ENCODE results near the gene MAGI1. TPM values are rescaled to one million over a fixed set of nuclear protein-coding genes. Genes with fewer than 3 reads are reported as not detected.
A peak's percentile ranks its signal among the peaks of the same experiment; 100 is the strongest.

MAGI1 gene
- total RNA-seq, 2 donors from 2014 or later = 38.6 to 45.1 TPM

DNA sequence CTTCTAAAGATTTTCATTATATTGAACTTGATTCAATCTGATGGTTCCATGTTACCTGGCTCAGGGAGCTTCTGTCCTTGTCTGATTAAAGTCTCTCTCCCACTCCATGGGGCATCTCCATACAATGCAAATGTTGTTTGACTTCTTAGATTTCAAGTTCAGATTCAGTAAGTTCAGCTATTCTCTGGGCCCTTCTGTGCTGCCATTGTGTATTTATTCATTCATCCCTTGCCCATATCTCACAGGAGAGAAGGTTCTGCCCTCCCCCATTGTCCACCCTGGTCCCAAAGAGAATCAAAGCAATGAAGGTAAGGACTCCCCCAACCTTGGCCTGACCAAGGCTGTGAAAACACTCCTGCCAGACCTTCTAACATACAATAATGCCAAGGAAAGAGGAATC, 669.9 kb downstream of the MAGI1 start:
- Mint-ChIP-seq H3K4me1 (peaks cover 20% of the 10 kb centered on the region), H3K36me3 (ENCODE audit: low read depth) (peaks cover 37% of the 10 kb centered on the region), H3K27ac (peak overlapping the region; percentile 81), H3K27me3 (ENCODE audit: insufficient read depth) (no peaks in the 10 kb centered on the region), H3K4me3 (no peak overlapping the region), H3K9me3 (peaks cover 25% of the 10 kb centered on the region)
- H3K4me1 ChIP-seq (ENCODE audit: control insufficient read depth, insufficient read depth, low read length) = peaks cover 2% of the 10 kb centered on the region
- no peak overlapping the region for H3K27ac ChIP-seq (ENCODE audit: low read depth, low read length)
- peak overlapping the region; percentile 29 for H3K9ac ChIP-seq (ENCODE audit: extremely low read depth, low read length, poor library complexity, severe bottlenecking)
- peaks cover 20% of the 10 kb centered on the region for H3K36me3 ChIP-seq (ENCODE audit: control insufficient read depth, insufficient read depth, low read length)
- peaks cover 45% of the 10 kb centered on the region for H3K9me3 ChIP-seq (ENCODE audit: control insufficient read depth, low read length)
- no peaks in the 10 kb centered on the region for H3K27me3 ChIP-seq (ENCODE audit: control insufficient read depth, insufficient read depth, low read length, poor library complexity, severe bottlenecking)
- H3K4me3 ChIP-seq (ENCODE audit: low read length) = no peak overlapping the region
- TF ChIP-seq, protein P1, sequence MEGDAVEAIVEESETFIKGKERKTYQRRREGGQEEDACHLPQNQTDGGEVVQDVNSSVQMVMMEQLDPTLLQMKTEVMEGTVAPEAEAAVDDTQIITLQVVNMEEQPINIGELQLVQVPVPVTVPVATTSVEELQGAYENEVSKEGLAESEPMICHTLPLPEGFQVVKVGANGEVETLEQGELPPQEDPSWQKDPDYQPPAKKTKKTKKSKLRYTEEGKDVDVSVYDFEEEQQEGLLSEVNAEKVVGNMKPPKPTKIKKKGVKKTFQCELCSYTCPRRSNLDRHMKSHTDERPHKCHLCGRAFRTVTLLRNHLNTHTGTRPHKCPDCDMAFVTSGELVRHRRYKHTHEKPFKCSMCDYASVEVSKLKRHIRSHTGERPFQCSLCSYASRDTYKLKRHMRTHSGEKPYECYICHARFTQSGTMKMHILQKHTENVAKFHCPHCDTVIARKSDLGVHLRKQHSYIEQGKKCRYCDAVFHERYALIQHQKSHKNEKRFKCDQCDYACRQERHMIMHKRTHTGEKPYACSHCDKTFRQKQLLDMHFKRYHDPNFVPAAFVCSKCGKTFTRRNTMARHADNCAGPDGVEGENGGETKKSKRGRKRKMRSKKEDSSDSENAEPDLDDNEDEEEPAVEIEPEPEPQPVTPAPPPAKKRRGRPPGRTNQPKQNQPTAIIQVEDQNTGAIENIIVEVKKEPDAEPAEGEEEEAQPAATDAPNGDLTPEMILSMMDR (conservative IDR thresholded peaks at IDR 0.05) = no peak
- DNase-seq = peak; percentile 59

DNA sequence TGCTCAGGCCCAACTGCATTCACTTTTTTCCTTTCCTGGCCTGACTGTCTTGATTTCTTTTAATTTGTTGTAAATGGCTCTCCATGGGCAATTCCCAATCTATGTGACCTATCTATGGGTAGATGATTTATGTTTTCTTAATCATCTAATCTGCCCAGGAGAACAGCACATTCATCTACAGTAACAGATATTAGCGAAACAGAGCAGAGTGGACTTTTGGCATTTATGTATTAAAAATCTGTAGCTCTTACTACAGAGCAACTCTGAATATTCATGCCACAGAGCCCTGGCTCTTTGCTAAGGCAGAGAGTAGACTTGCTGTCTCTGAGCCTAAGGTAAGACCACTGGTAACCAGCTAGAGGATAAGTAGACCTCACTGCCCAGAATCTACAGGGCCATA, 676.0 kb downstream of the MAGI1 start:
- TF ChIP-seq, protein P1 (conservative IDR thresholded peaks at IDR 0.05) = no peak
- H3K4me1 Mint-ChIP-seq = peaks cover 3% of the 10 kb centered on the region
- Histone ChIP-seq H3K27ac (ENCODE audit: low read depth, low read length) (no peak overlapping the region), H3K4me1 (ENCODE audit: control insufficient read depth, insufficient read depth, low read length) (peaks cover 2% of the 10 kb centered on the region), H3K9me3 (ENCODE audit: control insufficient read depth, low read length) (peaks cover 10% of the 10 kb centered on the region), H3K4me3 (ENCODE audit: low read length) (no peak overlapping the region), H3K9ac (ENCODE audit: extremely low read depth, low read length, poor library complexity, severe bottlenecking) (no peak overlapping the region), H3K27me3 (ENCODE audit: control insufficient read depth, insufficient read depth, low read length, poor library complexity, severe bottlenecking) (no peaks in the 10 kb centered on the region), H3K36me3 (ENCODE audit: control insufficient read depth, insufficient read depth, low read length) (peaks cover 31% of the 10 kb centered on the region)
- 100% methylated on average over 1 of the region's 1 CpG; no CpG with 5 or more reads in 1 of the 2 experiments for WGBS, 2 experiments (ENCODE audit: insufficient coverage in 1 of 2, insufficient read length in 1 of 2)
- H3K27ac Mint-ChIP-seq = no peak overlapping the region
- H3K36me3 Mint-ChIP-seq (ENCODE audit: low read depth) = peaks cover 32% of the 10 kb centered on the region
- H3K4me3 Mint-ChIP-seq = no peak overlapping the region
- DNase-seq = no peak
- H3K9me3 Mint-ChIP-seq = peaks cover 9% of the 10 kb centered on the region
- no peaks in the 10 kb centered on the region for H3K27me3 Mint-ChIP-seq (ENCODE audit: insufficient read depth)

DNA sequence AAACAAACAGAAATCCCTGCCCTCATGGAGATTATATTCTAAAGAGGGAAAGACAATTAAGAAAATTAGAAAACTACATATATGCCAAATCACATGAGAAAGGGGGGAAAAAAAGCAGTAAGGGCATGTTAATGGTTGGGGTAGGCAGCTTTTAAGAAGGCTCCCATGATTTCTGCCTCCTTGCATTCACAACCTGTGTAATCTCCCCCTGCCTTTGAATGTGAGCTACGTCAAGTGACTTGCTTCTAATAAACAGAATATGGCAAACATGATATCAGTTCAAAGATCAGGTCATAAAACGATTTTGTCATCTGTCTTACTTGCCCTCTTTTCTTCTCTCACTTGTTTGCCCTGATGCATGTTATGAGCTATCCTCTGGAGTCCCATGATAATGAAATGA, 677.3 kb downstream of the MAGI1 start:
- Mint-ChIP-seq H3K4me3 (no peak overlapping the region), H3K9me3 (peaks cover 9% of the 10 kb centered on the region), H3K27ac (no peak overlapping the region), H3K27me3 (ENCODE audit: insufficient read depth) (no peaks in the 10 kb centered on the region), H3K36me3 (ENCODE audit: low read depth) (peaks cover 32% of the 10 kb centered on the region), H3K4me1 (peaks cover 7% of the 10 kb centered on the region)
- H3K4me3 ChIP-seq (ENCODE audit: low read length) = no peak overlapping the region
- H3K9ac ChIP-seq (ENCODE audit: extremely low read depth, low read length, poor library complexity, severe bottlenecking) = no peak overlapping the region
- H3K36me3 ChIP-seq (ENCODE audit: control insufficient read depth, insufficient read depth, low read length) = peaks cover 31% of the 10 kb centered on the region
- no peak for DNase-seq
- TF ChIP-seq, protein P1 (conservative IDR thresholded peaks at IDR 0.05) = no peak
- H3K4me1 ChIP-seq (ENCODE audit: control insufficient read depth, insufficient read depth, low read length) = no peaks in the 10 kb centered on the region
- H3K27me3 ChIP-seq (ENCODE audit: control insufficient read depth, insufficient read depth, low read length, poor library complexity, severe bottlenecking) = no peaks in the 10 kb centered on the region
- peaks cover 10% of the 10 kb centered on the region for H3K9me3 ChIP-seq (ENCODE audit: control insufficient read depth, low read length)
- no peak overlapping the region for H3K27ac ChIP-seq (ENCODE audit: low read depth, low read length)
- WGBS, 2 experiments (ENCODE audit: insufficient coverage in 1 of 2, insufficient read length in 1 of 2) = 94 to 100% methylated on average over 1 to 2 of the region's 2 CpGs
